HCT116 (cell line): ENCODE data around the gene DTNB. TPM values are rescaled to one million over a fixed set of nuclear protein-coding genes. Genes with fewer than 3 reads are reported as not detected.

Source experiments
- ATAC-seq: fragments of 200-7000 bp; cut with Tn5 transposase; 2 replicates; pipeline ENCODE4 v1.9.1; 2020; ENCODE audit warnings: mild to moderate bottlenecking, moderate library complexity
- BruUV-seq: library from RNA; stranded (reverse); fragments of 400-500 nt; replicated peaks from 2 replicates; lab custom pipeline; 2021; lab: Mats Ljungman, UMichigan
- CTCF ChIA-PET: fragments of 300-600 bp; sonication (Branson Sonifier 250); formaldehyde crosslinking; loops from one replicate; lab custom pipeline; 2021; ENCODE audit warnings: antibody characterized with exemption; lab: Charles Lee
- POLR2A ChIA-PET: fragments of 300-600, 350-600 bp; sonication (Branson Sonifier 250); formaldehyde crosslinking; loops from one replicate; lab custom pipeline; 2021; ENCODE audit warnings: antibody characterized with exemption; lab: Charles Lee
- RAD21 ChIA-PET, 2 experiments: fragments of 300-600 bp; sonication (Branson Sonifier 250); formaldehyde crosslinking; loops; one replicate each; lab custom pipeline; 2023; ENCODE audit warnings: low total read pairs in 2 of 2; ENCODE audit not compliant: uncharacterized antibody in 2 of 2, unreplicated experiment in 2 of 2, low non-redundant PET in 1 of 2; lab: Charles Lee
- DNase-seq: peaks from one replicate; pipeline ENCODE4 v3.0.0-alpha.2; 2010; ENCODE audit warnings: low read depth, low spot score
- H2AFZ ChIP-seq: fragments of 200-600 bp; shearing (Covaris generic), sonication (generic); 2 replicates; pipeline ENCODE4 v1.6.1; 2017; ENCODE audit warnings: low read depth, mixed run types, mixed read lengths, antibody characterized with exemption, low read length; ENCODE audit not compliant: poor library complexity, severe bottlenecking
- H3K27ac ChIP-seq: 2 replicates; pipeline ENCODE4 v1.5.1; 2012; ENCODE audit warnings: low read depth, low read length
- H3K27me3 ChIP-seq: fragments of 200-600 bp; sonication (generic); 2 replicates; pipeline ENCODE4 v1.6.1; 2016; ENCODE audit warnings: mixed run types, low read length, mixed read lengths; ENCODE audit not compliant: insufficient read depth
- H3K36me3 ChIP-seq, 2 experiments: fragments of 200-500 bp in 1 of 2; fragments of 200-600 bp in 1 of 2; sonication (Bioruptor generic) in 1 of 2; sonication (generic) in 1 of 2; 2 replicates each; pipeline versions ENCODE4 v1.5.1 to v1.6.1; 2014 to 2016; ENCODE audit warnings: low read length in 2 of 2, inconsistent platforms in 1 of 2, mixed read lengths in 1 of 2, mixed run types in 1 of 2; ENCODE audit not compliant: insufficient read depth in 2 of 2, control insufficient read depth in 1 of 2
- H3K4me1 ChIP-seq, 2 experiments: fragments of 200-600 bp in 1 of 2; sonication (generic) in 1 of 2; 2 replicates each; pipeline versions ENCODE4 v1.5.1 to v1.6.1; 2012 to 2017; ENCODE audit warnings: low read length in 2 of 2, inconsistent platforms in 1 of 2, mild to moderate bottlenecking in 1 of 2, mixed read lengths in 1 of 2, mixed run types in 1 of 2, moderate library complexity in 1 of 2; ENCODE audit not compliant: insufficient read depth in 2 of 2, control insufficient read depth in 1 of 2
- H3K4me2 ChIP-seq: fragments of 200-600 bp; sonication (generic); 2 replicates; pipeline ENCODE4 v1.6.1; 2017; ENCODE audit warnings: mixed run types, low read length, mixed read lengths
- H3K4me3 ChIP-seq, 2 experiments: fragments of 200-600 bp in 1 of 2; sonication (generic) in 1 of 2; replicated peaks in 1 of 2; 2 replicates each; pipeline ENCODE4 v1.5.1; 2011 to 2016; ENCODE audit warnings: low read length in 2 of 2, control low read depth in 1 of 2, low read depth in 1 of 2, mild to moderate bottlenecking in 1 of 2, mixed read lengths in 1 of 2, mixed run types in 1 of 2
- H3K79me2 ChIP-seq: fragments of 200-600 bp; sonication (generic); 2 replicates; pipeline ENCODE4 v1.6.1; 2017; ENCODE audit warnings: mild to moderate bottlenecking, mixed run types, low read length, moderate library complexity, mixed read lengths; ENCODE audit not compliant: insufficient read depth
- H3K9ac ChIP-seq: fragments of 200-600 bp; sonication (generic); 2 replicates; pipeline ENCODE4 v1.6.1; 2016; ENCODE audit warnings: low read length, mixed read lengths
- H3K9me2 ChIP-seq: fragments of 200-600 bp; sonication (generic), shearing (Covaris generic); 2 replicates; pipeline ENCODE4 v1.6.1; 2017; ENCODE audit warnings: mixed run types, mild to moderate bottlenecking, moderate library complexity; ENCODE audit not compliant: insufficient read depth
- H3K9me3 ChIP-seq, 2 experiments: fragments of 200-500 bp in 1 of 2; fragments of 200-600 bp in 1 of 2; sonication (Bioruptor generic) in 1 of 2; sonication (generic) in 1 of 2; 2 replicates each; pipeline ENCODE4 v1.6.1; 2014 to 2017; ENCODE audit warnings: low read length in 2 of 2, mixed read lengths in 2 of 2, inconsistent platforms in 1 of 2, low read depth in 1 of 2, mild to moderate bottlenecking in 1 of 2, mixed run types in 1 of 2, moderate library complexity in 1 of 2; ENCODE audit not compliant: control insufficient read depth in 1 of 2, insufficient read depth in 1 of 2
- H4K20me1 ChIP-seq: fragments of 200-600 bp; sonication (generic), shearing (Covaris generic); 2 replicates; pipeline ENCODE4 v1.6.1; 2017; ENCODE audit warnings: mixed run types, mild to moderate bottlenecking, moderate library complexity; ENCODE audit not compliant: insufficient read depth
- CBX3 ChIP-seq: IDR thresholded peaks from 2 replicates; pipeline ENCODE4 v1.6.1; 2012; ENCODE audit warnings: low read depth
- CEBPB ChIP-seq: IDR thresholded peaks from 2 replicates; pipeline ENCODE4 v1.6.1; 2012; ENCODE audit warnings: low read depth
- EGR1 ChIP-seq: IDR thresholded peaks from 2 replicates; pipeline ENCODE4 v1.6.1; 2012; ENCODE audit warnings: low read depth
- ELF1 ChIP-seq: IDR thresholded peaks from 2 replicates; pipeline ENCODE4 v1.6.1; 2012; ENCODE audit warnings: low read depth, borderline replicate concordance
- EZH2 ChIP-seq: fragments of 200-600 bp; sonication (generic); IDR thresholded peaks from 2 replicates; pipeline ENCODE4 v1.6.1; 2017; ENCODE audit warnings: antibody characterized with exemption, mixed run types
- EZH2phosphoT487 ChIP-seq: fragments of 200-600 bp; IDR thresholded peaks from 2 replicates; pipeline ENCODE4 v1.6.1; 2018; ENCODE audit warnings: antibody characterized with exemption, borderline replicate concordance
- FOSL1 ChIP-seq: IDR thresholded peaks from 2 replicates; pipeline ENCODE4 v1.6.1; 2012; ENCODE audit warnings: low read depth
- JUND ChIP-seq: IDR thresholded peaks from 2 replicates; pipeline ENCODE4 v1.6.1; 2012
- POLR2A ChIP-seq: IDR thresholded peaks from 2 replicates; pipeline ENCODE4 v1.7.0; 2011; ENCODE audit warnings: borderline replicate concordance; ENCODE audit not compliant: insufficient read depth, insufficient read length; ENCODE audit errors: extremely low read depth
- RAD21 ChIP-seq: IDR thresholded peaks from 2 replicates; pipeline ENCODE4 v1.6.1; 2012; ENCODE audit warnings: low read depth, mild to moderate bottlenecking
- SIN3A ChIP-seq: IDR thresholded peaks from 2 replicates; pipeline ENCODE4 v1.6.1; 2012; ENCODE audit warnings: low read depth
- TCF7L2 ChIP-seq: IDR thresholded peaks from 2 replicates; pipeline ENCODE4 v1.7.0; 2011; ENCODE audit warnings: borderline replicate concordance, inconsistent platforms; ENCODE audit not compliant: insufficient read depth, insufficient read length; ENCODE audit errors: extremely low read depth
- YY1 ChIP-seq: IDR thresholded peaks from 2 replicates; pipeline ENCODE4 v1.6.1; 2011; ENCODE audit warnings: low read length, low read depth, moderate library complexity, mild to moderate bottlenecking; ENCODE audit not compliant: insufficient replicate concordance; ENCODE audit errors: extremely low read depth
- ZNF274 ChIP-seq: fragments of 200-500 bp; sonication (Bioruptor generic); IDR thresholded peaks from 2 replicates; pipeline ENCODE4 v1.6.1; 2014; ENCODE audit warnings: mild to moderate bottlenecking, low read depth, low read length, inconsistent platforms
- intact Hi-C: fragments of 100-400 bp; cut with micrococcal nuclease; formaldehyde crosslinking; loops from 2 replicates; pipeline ENCODE4 v1.10.0; 2022
- total RNA-seq: library from RNA; stranded (reverse); gene quantifications from one replicate; pipeline ENCODE4 v1.2.1, GENCODE V29; 2021; ENCODE audit not compliant: unreplicated experiment
- TF ChIP-seq, protein P1 (sequence below): IDR thresholded peaks from 2 replicates; pipeline ENCODE4 v1.6.1; 2012
- TF ChIP-seq, protein P2 (sequence below): IDR thresholded peaks from 2 replicates; pipeline ENCODE4 v1.6.1; 2012
- TF ChIP-seq, protein P3 (sequence below): IDR thresholded peaks from 2 replicates; pipeline ENCODE4 v1.6.1; 2012; ENCODE audit warnings: low read depth

Gene DTNB
- total RNA-seq, 1 experiment from 2014 or later, result 30.2 TPM

DNA sequence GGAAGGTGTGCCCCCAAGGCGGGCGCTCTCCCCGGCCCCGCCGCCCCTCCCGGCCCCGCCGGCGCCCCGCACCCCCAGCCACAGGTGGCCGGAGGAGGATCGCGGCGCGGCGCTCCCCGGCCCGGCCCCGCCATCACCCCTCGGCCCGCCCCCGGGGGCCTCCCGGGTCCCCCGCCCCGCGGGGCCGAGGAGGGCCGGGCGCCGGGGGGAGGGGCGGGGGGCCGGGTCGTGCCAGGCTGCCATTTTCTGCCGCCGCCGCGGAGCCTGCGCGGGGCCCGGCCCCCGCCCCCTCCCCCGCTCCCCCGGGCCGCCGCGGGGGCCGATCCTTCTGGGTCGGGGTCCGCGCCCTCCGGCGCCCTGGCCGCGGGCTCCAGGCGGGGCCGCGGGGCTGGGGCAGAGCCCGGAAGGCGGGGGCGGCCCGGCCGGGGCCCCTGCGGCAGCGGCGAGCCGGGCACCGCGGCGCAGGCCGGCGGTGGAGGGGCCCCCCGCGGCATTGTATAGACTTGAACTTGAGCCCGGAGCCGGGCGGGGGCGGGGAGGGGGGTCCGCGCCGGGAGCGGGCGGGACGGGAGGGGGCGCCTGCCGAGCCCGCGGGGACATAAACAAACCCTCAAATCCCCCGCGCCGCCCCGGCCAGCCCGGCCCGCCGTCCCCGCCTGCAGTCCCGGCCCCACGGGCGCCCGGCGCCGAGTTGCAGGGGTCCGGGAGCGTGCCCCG, 332.2 kb downstream of the DTNB start:
- Histone ChIP-seq H3K9me2 (no peaks in the 10 kb centered on the region), H3K27ac (peak overlapping the region; percentile 75; the same call in 1 of the 2 replicates), H3K36me3 (no peaks in the 10 kb centered on the region), H3K79me2 (0 out of 2 replicates have a peak, but pooled peaks cover 5% of the 10 kb centered on the region), H2AFZ (no peak overlapping the region), H3K4me3 (peak overlapping the region; percentile 45 to 55; a peak in 3 of 4 replicates), H3K9me3 (no peaks in the 10 kb centered on the region), H3K4me2 (peak overlapping the region; percentile 75; the same call in 1 of the 2 replicates), H3K4me1 (peaks cover 0 to 13% of the 10 kb centered on the region in 2 experiments; a peak in 2 of 4 replicates), H4K20me1 (no peaks in the 10 kb centered on the region), H3K27me3 (no peaks in the 10 kb centered on the region), H3K9ac (no peak overlapping the region)
- POLR2A ChIA-PET, result no interaction called here
- CTCF ChIA-PET, result no interaction called here
- TF ChIP-seq, protein P1, sequence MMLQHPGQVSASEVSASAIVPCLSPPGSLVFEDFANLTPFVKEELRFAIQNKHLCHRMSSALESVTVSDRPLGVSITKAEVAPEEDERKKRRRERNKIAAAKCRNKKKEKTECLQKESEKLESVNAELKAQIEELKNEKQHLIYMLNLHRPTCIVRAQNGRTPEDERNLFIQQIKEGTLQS, result no peak
- no peak for TF ChIP-seq ZNF274
- TF ChIP-seq EZH2, result no peak
- no peak for TF ChIP-seq EZH2phosphoT487
- TF ChIP-seq FOSL1, result no peak
- TF ChIP-seq TCF7L2, result no peak
- TF ChIP-seq, protein P2, sequence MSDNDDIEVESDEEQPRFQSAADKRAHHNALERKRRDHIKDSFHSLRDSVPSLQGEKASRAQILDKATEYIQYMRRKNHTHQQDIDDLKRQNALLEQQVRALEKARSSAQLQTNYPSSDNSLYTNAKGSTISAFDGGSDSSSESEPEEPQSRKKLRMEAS, result no peak
- no peak for TF ChIP-seq JUND
- no peak for TF ChIP-seq RAD21
- no peak for TF ChIP-seq YY1
- no peak for TF ChIP-seq ELF1
- no peak for TF ChIP-seq CEBPB
- TF ChIP-seq CBX3, result no peak
- no peak for TF ChIP-seq SIN3A
- TF ChIP-seq POLR2A, result no peak
- TF ChIP-seq EGR1, result no peak
- TF ChIP-seq, protein P3, sequence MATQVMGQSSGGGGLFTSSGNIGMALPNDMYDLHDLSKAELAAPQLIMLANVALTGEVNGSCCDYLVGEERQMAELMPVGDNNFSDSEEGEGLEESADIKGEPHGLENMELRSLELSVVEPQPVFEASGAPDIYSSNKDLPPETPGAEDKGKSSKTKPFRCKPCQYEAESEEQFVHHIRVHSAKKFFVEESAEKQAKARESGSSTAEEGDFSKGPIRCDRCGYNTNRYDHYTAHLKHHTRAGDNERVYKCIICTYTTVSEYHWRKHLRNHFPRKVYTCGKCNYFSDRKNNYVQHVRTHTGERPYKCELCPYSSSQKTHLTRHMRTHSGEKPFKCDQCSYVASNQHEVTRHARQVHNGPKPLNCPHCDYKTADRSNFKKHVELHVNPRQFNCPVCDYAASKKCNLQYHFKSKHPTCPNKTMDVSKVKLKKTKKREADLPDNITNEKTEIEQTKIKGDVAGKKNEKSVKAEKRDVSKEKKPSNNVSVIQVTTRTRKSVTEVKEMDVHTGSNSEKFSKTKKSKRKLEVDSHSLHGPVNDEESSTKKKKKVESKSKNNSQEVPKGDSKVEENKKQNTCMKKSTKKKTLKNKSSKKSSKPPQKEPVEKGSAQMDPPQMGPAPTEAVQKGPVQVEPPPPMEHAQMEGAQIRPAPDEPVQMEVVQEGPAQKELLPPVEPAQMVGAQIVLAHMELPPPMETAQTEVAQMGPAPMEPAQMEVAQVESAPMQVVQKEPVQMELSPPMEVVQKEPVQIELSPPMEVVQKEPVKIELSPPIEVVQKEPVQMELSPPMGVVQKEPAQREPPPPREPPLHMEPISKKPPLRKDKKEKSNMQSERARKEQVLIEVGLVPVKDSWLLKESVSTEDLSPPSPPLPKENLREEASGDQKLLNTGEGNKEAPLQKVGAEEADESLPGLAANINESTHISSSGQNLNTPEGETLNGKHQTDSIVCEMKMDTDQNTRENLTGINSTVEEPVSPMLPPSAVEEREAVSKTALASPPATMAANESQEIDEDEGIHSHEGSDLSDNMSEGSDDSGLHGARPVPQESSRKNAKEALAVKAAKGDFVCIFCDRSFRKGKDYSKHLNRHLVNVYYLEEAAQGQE, result no peak
- DNase-seq (no peak), ATAC-seq (peak; percentile 15)
- intact Hi-C loops, result no loop called here
- no TSS peak for BruUV-seq
- RAD21 ChIA-PET, result no interaction called here
